Gastrocnemius medialis (tissue), 4 donors: ENCODE results near the gene CEP97.

Experiments used
- CTCF ChIP-seq, 5 experiments: fragments of 450-650 bp in 3 of 5; fragments of 200-600 bp in 2 of 5; sonication (generic) in 2 of 5; IDR thresholded peaks in 4 of 5; conservative IDR thresholded peaks in 1 of 5; 1 replicate in 4 of 5; 2 replicates in 1 of 5; pipeline ENCODE4 v1.5.1; 2016 to 2019; ENCODE audit warnings: antibody characterized with exemption in 5 of 5, mild to moderate bottlenecking in 3 of 5, moderate library complexity in 3 of 5
- POLR2A ChIP-seq, 2 donors: fragments of 450-650 bp; IDR thresholded peaks; one replicate each; pipeline ENCODE4 v1.6.1; 2017; ENCODE audit warnings: antibody characterized with exemption in 2 of 2, mild to moderate bottlenecking in 2 of 2, moderate library complexity in 2 of 2

- TF ChIP-seq CTCF (IDR thresholded peaks at IDR 0.05 in 4 of 5, conservative IDR thresholded peaks at IDR 0.05 in 1 of 5), result no peak
- TF ChIP-seq POLR2A (IDR thresholded peaks at IDR 0.05), result no peak
Measured at GRCh38 chr3:101816215-101817149, 92.1 kb downstream of the CEP97 start.
